ENCODE data around the gene PIGV.
"Not testable (repeated sequence)": the region's sequence is repeated elsewhere in the genome, so short reads cannot be mapped to it uniquely, and the experiment has no call there.

The PIGV gene

GRCh38 chr1:26789612-26789865 lies 1.8 kb downstream of the PIGV start:
- no peak overlapping the region for H3K4me3 ChIP-seq (ENCODE audit: low read length)

GRCh38 chr1:26789931-26790330 lies 2.2 kb downstream of the PIGV start:
- no peak overlapping the region for H3K4me3 ChIP-seq (ENCODE audit: low read length)
- no peak for DNase-seq (ENCODE audit: low read depth, low spot score)

More at GRCh38 chr1:26789612-26789865, 1.8 kb downstream of the PIGV start:
- no peak for DNase-seq (ENCODE audit: low read depth, low spot score)

- H3K4me3 ChIP-seq (ENCODE audit: low read length) = no peak overlapping the region
- no peak for DNase-seq (ENCODE audit: low read depth, low spot score)
Observed at GRCh38 chr1:26790551-26790953, 2.8 kb downstream of the PIGV start.

GRCh38 chr1:26791148-26791547 lies 3.4 kb downstream of the PIGV start:
- no peak overlapping the region for H3K4me3 ChIP-seq (ENCODE audit: low read length)
- DNase-seq (ENCODE audit: low read depth, low spot score) = no peak

DNA sequence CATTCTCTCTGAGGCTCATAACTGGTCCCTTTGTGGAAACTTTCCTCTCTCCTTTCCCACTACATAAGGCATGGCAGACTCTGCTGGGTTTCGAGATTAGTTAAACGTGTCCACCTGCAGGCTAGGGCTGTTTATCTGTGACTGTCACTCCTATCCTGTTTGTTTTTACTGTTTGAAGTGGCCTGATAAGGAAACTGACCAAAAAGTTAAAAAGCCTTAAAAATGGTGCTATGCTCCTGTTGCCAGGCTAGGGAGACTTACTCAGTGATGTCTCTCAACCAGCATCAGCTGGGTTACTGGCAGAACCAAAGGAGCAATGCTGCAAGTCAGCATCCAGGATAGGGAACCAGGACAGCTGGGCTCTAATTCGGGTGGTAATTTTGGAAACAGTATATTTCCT lies 3.9 kb downstream of the PIGV start:
- no peak overlapping the region for H3K4me3 ChIP-seq (ENCODE audit: low read length)

GRCh38 chr1:26792924-26793323 lies 5.2 kb downstream of the PIGV start:
- no peak overlapping the region for H3K4me3 ChIP-seq (ENCODE audit: low read length)
- no peak for DNase-seq (ENCODE audit: low read depth, low spot score)

More for the DNA sequence above, 3.9 kb downstream of the PIGV start:
- DNase-seq (ENCODE audit: low read depth, low spot score) = no peak

- no peak for DNase-seq (ENCODE audit: low read depth, low spot score)
- no peak overlapping the region for H3K4me3 ChIP-seq (ENCODE audit: low read length)
Observed at GRCh38 chr1:26794391-26794790, 6.6 kb downstream of the PIGV start.

GRCh38 chr1:26797627-26798026 lies 9.9 kb downstream of the PIGV start:
- H3K4me3 ChIP-seq (ENCODE audit: low read length) = no peak overlapping the region
- no peak for DNase-seq (ENCODE audit: low read depth, low spot score)

DNA sequence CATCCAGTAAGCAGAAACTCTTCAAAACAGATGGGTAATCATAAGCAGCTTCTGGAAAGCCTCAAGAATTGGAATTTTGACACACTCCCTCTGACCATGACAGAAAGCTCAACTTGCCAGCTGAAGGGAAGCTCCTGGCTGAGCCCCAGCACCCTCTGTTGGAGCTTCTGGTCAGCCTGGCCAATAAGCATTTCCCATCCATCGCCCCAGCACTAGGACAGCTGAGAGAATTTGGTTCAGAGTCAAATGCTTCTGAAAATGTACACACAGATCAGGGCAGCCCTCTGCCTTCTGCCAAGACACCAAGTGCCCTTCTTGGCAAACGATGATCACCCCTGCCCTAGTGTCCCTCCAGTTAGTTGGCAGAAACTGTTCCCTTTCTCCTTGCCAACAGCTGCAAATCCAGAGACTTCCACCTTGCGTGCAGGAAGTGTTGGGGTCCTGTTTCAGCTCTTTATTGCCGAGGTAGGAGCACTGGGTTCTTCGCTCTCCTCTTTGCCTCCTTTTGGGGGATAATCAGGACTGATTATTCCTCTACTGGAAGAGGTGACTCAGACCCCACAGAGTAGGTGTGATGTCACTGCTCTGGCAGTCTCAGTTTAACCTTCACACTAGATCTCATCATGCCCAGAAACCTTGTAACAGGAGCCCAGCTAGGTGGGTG lies 11.9 kb downstream of the PIGV start:
- no peak overlapping the region for H3K4me3 ChIP-seq (ENCODE audit: low read length)
- DNase-seq (ENCODE audit: low read depth, low spot score) = no peak

DNA sequence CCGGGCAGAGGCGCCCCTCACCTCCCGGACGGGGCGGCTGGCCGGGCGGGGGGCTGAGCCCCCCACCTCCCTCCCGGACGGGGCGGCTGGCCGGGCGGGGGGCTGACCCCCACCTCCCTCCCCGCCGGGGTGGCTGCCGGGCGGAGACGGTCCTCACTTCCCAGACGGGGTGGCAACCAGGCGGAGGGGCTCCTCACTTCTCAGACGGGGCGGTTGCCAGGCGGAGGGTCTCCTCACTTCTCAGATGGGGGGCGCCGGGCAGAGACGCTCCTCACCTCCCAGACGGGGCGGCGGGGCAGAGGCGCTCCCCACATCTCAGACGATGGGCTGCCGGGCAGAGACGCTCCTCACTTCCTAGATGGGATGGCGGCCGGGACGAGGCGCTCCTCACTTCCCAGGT lies 16.2 kb downstream of the PIGV start:
- H3K4me3 ChIP-seq (ENCODE audit: low read length); DNase-seq (ENCODE audit: low read depth, low spot score): not testable (repeated sequence)

GRCh38 chr1:26810105-26810504 lies 22.4 kb downstream of the PIGV start:
- DNase-seq (ENCODE audit: low read depth, low spot score) = peak; percentile 62
- H3K4me3 ChIP-seq (ENCODE audit: low read length) = not testable (repeated sequence)

DNA sequence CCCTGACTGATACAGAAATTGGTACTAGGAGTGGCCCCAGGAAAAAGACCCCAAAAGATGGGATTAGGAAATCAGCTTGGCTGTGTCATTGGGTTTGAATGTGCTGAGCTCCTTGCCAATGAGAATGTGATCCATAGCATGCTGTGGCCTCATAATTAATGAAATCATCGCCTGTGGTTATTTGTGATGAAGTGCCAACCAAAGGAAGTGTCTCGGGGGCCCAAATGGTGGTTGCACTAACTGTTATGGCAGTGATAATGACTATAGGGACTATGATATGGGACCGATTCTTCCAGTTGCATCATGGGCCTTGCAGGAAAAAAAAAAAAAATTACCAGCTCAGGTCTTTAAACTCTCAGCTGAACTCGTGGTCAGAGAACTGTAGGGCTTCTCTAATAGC lies 23.3 kb downstream of the PIGV start:
- H3K4me3 ChIP-seq (ENCODE audit: low read length) = no peak overlapping the region
- no peak for DNase-seq (ENCODE audit: low read depth, low spot score)

DNA sequence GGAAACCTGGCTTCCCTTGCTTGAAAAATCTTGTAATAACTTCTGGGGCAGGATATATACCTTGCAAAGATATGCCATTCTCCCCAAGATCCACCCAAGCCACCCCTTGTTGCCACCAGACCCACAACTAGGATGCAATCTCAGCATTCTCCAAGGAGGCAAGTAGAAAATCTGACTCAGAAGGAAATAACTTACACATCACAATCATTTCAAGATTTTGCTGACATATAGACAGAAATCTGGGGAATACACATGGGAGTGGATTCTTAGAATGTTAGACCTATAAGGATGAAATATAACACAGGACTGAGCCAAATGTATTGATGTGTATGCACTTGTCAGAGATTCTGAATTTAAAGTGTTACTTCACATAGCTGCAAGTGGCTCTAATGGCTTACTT lies 24.0 kb downstream of the PIGV start:
- DNase-seq (ENCODE audit: low read depth, low spot score) = no peak
- H3K4me3 ChIP-seq (ENCODE audit: low read length) = no peak overlapping the region

GRCh38 chr1:26814377-26814776 lies 26.6 kb downstream of the PIGV start:
- no peak for DNase-seq (ENCODE audit: low read depth, low spot score)
- H3K4me3 ChIP-seq (ENCODE audit: low read length) = no peak overlapping the region

- no peak overlapping the region for H3K4me3 ChIP-seq (ENCODE audit: low read length)
- DNase-seq (ENCODE audit: low read depth, low spot score) = no peak
Observed at GRCh38 chr1:26814893-26815292, 27.1 kb downstream of the PIGV start.

DNA sequence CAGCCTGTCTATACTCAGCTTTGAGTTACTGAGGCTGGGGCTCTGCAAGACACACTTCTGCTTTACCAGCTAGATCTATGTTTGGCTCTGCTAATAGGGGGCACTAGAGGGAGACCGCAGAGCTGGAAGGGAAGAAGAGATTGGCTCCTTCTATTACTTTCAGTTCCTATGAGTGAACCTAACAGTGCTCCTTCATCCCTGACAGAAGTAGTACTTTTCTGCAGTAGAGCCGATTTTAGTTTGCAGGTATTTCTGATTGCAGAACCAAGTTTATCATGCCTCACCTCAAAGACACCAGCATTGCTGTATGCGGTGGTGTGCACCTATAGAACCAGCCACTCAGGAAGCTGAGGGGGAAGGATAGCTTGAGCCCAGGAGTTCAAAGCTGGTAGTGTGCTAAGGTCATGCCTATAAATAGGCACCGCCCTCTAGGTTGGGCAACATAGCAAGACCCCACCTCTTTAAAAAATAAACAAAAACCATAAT lies 33.1 kb downstream of the PIGV start:
- DNase-seq (ENCODE audit: low read depth, low spot score) = peak; percentile 53
- H3K4me3 ChIP-seq (ENCODE audit: low read length) = peak overlapping the region; percentile 30

DNA sequence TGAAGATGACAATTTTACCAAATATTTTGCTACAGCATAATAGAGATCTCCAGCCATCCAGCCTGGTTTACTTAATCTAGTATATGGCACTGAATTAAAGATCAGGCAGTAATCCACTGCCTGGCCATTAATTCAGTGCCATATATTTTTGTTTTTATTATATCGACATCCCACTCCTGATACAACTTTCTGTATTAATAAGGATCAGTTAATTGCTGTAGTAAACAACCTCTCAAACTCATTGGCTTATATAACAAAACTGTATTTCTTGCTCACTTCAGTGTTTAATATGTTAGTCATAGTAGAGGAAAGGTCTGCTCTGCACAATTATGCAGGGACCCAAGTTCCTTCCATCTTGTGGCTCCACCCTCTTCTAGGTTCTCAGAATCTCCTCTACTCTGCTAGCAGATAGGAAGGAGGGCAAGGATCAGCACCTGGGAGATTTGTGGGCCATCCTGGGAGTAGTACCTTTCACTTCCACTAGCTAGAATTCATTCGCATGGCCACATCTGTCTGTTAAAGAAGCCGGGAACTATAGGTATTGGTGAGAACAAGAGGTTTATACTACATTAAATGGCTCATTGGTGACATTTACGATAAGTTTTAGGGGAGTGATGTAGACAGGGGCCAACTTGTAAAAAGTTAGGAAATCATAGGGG lies 35.1 kb downstream of the PIGV start:
- no peak overlapping the region for H3K4me3 ChIP-seq (ENCODE audit: low read length)
- no peak for DNase-seq (ENCODE audit: low read depth, low spot score)

- no peak for DNase-seq (ENCODE audit: low read depth, low spot score)
Observed at GRCh38 chr1:26824731-26825130, 37.0 kb downstream of the PIGV start.

DNA sequence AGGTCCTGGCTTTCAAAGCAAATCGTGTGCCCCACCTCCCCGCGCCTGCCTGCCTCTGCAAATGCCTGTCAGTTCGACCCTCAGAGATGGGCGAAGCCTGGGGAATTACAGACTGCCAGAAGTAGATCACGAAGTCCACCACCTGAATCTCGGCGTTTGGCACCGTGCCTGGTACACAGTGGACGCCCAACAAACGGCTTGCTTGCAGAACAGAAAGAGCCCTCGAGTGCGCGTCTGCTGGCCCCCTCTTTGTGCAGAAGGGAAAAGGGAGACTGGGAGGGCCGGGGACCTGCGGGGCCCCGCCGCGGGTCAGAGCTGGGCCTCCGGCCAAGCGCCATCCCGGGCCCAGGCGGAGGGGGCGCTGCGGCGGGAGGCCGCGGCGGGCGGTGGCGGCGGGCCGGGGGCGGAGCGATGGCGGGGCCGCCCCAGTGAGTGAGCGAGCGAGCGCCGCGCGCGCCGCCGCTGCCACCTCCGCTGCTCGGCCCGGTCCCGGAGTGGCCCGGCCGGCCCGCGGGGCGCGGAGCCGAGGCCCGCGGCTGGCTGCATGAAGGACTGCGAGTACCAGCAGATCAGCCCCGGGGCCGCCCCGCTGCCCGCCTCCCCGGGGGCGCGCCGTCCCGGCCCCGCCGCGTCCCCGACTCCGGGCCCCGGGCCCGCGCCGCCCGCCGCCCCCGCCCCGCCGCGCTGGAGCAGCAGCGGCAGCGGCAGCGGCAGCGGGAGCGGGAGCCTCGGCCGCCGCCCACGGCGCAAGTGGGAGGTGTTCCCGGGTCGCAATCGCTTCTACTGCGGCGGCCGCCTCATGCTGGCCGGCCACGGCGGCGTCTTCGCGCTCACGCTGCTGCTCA lies 38.7 kb downstream of the PIGV start, which contains the start of gene ZDHHC18:
Gene ZDHHC18, plus strand, starts transcription at position 428 of the 845 bp plus-strand sequence. Its CDS starts 117 bp downstream, at position 545.
- H3K4me3 ChIP-seq (ENCODE audit: low read length) = peak within 1 kb of the TSS; percentile 70

More at GRCh38 chr1:26824731-26825130, 37.0 kb downstream of the PIGV start:
- no peak overlapping the region for H3K4me3 ChIP-seq (ENCODE audit: low read length)

DNA sequence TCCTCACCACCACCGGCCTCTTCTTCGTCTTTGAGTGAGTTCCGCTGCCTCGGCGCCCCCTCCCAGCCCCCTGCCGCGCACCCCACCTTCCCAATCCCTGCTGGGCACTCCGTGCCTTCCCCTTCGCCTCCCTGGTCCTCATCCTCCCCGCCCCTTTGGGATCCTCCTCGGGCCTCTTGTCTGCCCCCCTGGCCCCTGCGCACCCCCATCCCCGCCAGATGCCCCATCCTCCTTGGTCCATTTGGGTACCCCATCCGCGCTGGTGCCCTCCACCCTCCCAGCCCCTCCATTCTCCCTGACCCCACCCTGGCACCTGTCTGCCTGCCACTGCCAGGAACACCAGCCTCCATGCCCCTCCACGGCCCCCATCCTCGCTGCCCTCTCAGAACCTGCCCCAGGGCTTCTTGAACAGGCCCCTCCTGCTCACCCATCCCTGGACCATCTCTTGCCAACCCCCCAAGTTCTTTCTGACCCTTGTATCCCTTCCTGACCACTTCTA lies 39.4 kb downstream of the PIGV start:
- peak overlapping the region; percentile 70 for H3K4me3 ChIP-seq (ENCODE audit: low read length)
- DNase-seq (ENCODE audit: low read depth, low spot score) = no peak

More for the DNA sequence above, 38.7 kb downstream of the PIGV start, which contains the start of gene ZDHHC18:
- DNase-seq (ENCODE audit: low read depth, low spot score) = peak; percentile 28
